Bronchial epithelial cell (primary cell): ENCODE measurements around the gene CEL. TPM values are rescaled to one million over a fixed set of nuclear protein-coding genes. Genes with fewer than 3 reads are reported as not detected.
"Not testable (repeated sequence)": the region's sequence is repeated elsewhere in the genome, so short reads cannot be mapped to it uniquely, and the experiment has no call there.

Source experiments
- DNase-seq: peaks from one replicate; pipeline ENCODE4 v3.0.0-alpha.2; 2010; ENCODE audit warnings: low read depth
- FAIRE-seq: peaks from 2 replicates; lab custom pipeline; 2011; peaks lifted over from hg19 to GRCh38; lab: Jason Lieb, UNC
- H3K27me3 ChIP-seq: 2 replicates; pipeline ENCODE4 v1.5.1; 2011; ENCODE audit warnings: low read length; ENCODE audit not compliant: control insufficient read depth, insufficient read depth
- H3K36me3 ChIP-seq: 2 replicates; pipeline ENCODE4 v1.5.1; 2011; ENCODE audit warnings: low read length; ENCODE audit not compliant: control insufficient read depth, insufficient read depth
- H3K4me3 ChIP-seq: 2 replicates; pipeline ENCODE4 v1.5.1; 2011; ENCODE audit warnings: mild to moderate bottlenecking, low read depth, low read length, control low read depth
- CTCF ChIP-seq: IDR thresholded peaks from 2 replicates; pipeline ENCODE4 v1.5.1; 2011; ENCODE audit warnings: mild to moderate bottlenecking, moderate library complexity, low read length, control low read depth, inconsistent platforms; ENCODE audit not compliant: insufficient read depth, severe bottlenecking
- total RNA-seq: library from RNA; depleted of rRNA; stranded (reverse); fragments of >200 nt; gene quantifications from 2 replicates; pipeline ENCODE4 v1.2.1, GENCODE V29; 2014

Gene CEL
- total RNA-seq, 1 donor from 2014 or later, result 0.53 TPM

- DNase-seq (no peak), FAIRE-seq (no peak)
- no peak for TF ChIP-seq CTCF
- no peak overlapping the region for H3K4me3 ChIP-seq
- H3K36me3 ChIP-seq, result peaks cover 14% of the 10 kb centered on the region
- H3K27me3 ChIP-seq, result no peaks in the 10 kb centered on the region
Observed at GRCh38 chr9:133057553-133057952, 4.2 kb upstream of the CEL start.

- DNase-seq, result no peak
- no peak for FAIRE-seq
- H3K36me3 ChIP-seq, result peaks cover 13% of the 10 kb centered on the region
Observed at GRCh38 chr9:133058071-133058470, 3.7 kb upstream of the CEL start.

GRCh38 chr9:133058550-133059320 lies 3.0 kb upstream of the CEL start:
- FAIRE-seq (peak; percentile 40), DNase-seq (no peak)
- Histone ChIP-seq H3K36me3 (peaks cover 10% of the 10 kb centered on the region), H3K4me3 (no peak overlapping the region), H3K27me3 (no peaks in the 10 kb centered on the region)
- no peak for TF ChIP-seq CTCF

More at GRCh38 chr9:133058071-133058470, 3.7 kb upstream of the CEL start:
- TF ChIP-seq CTCF, result no peak
- H3K4me3 ChIP-seq, result no peak overlapping the region
- no peaks in the 10 kb centered on the region for H3K27me3 ChIP-seq

GRCh38 chr9:133059623-133060022 lies 2.2 kb upstream of the CEL start:
- DNase-seq, result peak; percentile 82
- no peak overlapping the region for H3K4me3 ChIP-seq
- no peaks in the 10 kb centered on the region for H3K27me3 ChIP-seq
- TF ChIP-seq CTCF, result no peak
- no peak for FAIRE-seq
- peaks cover 8% of the 10 kb centered on the region for H3K36me3 ChIP-seq

- TF ChIP-seq CTCF, result no peak
- Histone ChIP-seq H3K4me3 (no peak overlapping the region), H3K36me3 (peaks cover 7% of the 10 kb centered on the region), H3K27me3 (no peaks in the 10 kb centered on the region)
- no peak for FAIRE-seq
- DNase-seq, result no peak
Observed at GRCh38 chr9:133060417-133060841, 1.4 kb upstream of the CEL start.

- DNase-seq (peak; percentile 37), FAIRE-seq (peak; percentile 89)
- not testable (repeated sequence) for H3K27me3 ChIP-seq, H3K36me3 ChIP-seq, H3K4me3 ChIP-seq
Observed at GRCh38 chr9:133061019-133061763, 590 bp upstream of the CEL start.

GRCh38 chr9:133062569-133062968 lies 788 bp downstream of the CEL start:
- not testable (repeated sequence) for FAIRE-seq

More at GRCh38 chr9:133062569-133062968, 788 bp downstream of the CEL start:
- DNase-seq, H3K36me3 ChIP-seq, H3K27me3 ChIP-seq, H3K4me3 ChIP-seq: not testable (repeated sequence)
